Measurements from ENCODE around the gene NPY2R. TPM values are rescaled to one million over a fixed set of nuclear protein-coding genes. Genes with fewer than 3 reads are reported as not detected.

NPY2R gene
- total RNA-seq, 4 donors from 2014 or later, result 0.64 to 9.3 (median 1.00) TPM; not detected in 1

GRCh38 chr4:155237567-155237966, 29.1 kb downstream of the NPY2R start:
- TF ChIP-seq POLR2A (IDR thresholded peaks at IDR 0.05) (no peak), EP300 (IDR thresholded peaks at IDR 0.05; ENCODE audit: low read depth) (no peak), CTCF (IDR thresholded peaks at IDR 0.05) (no peak), POLR2AphosphoS5 (IDR thresholded peaks at IDR 0.05) (no peak)
- Histone ChIP-seq H3K4me3 (no peak overlapping the region), H3K36me3 (no peaks in the 10 kb centered on the region), H3K27ac (no peak overlapping the region), H3K4me1 (no peaks in the 10 kb centered on the region), H3K9me3 (no peaks in the 10 kb centered on the region), H3K27me3 (no peaks in the 10 kb centered on the region)
- whole genome bisulfite sequencing, 2 donors (ENCODE audit: low coverage in 1 of 2), result 71 to 81% methylated on average over 1 of the region's 1 CpG
- in situ Hi-C loops (cut with MboI; ENCODE audit: low pct_ligation_motif_present in 1 of 4, low pct_unique_long_range_greater_than_20kb in 1 of 4, low sequenced_read_pairs in 3 of 4), result no loop called here
- no peak for DNase-seq
- intact Hi-C loops (cut with DNase I; ENCODE audit: low total_unique reads), result no loop called here

GRCh38 chr4:155241225-155241624, 32.8 kb downstream of the NPY2R start:
- in situ Hi-C loops (cut with MboI; ENCODE audit: low pct_ligation_motif_present in 1 of 4, low pct_unique_long_range_greater_than_20kb in 1 of 4, low sequenced_read_pairs in 3 of 4), result no loop called here
- Histone ChIP-seq H3K27ac (no peak overlapping the region), H3K36me3 (no peaks in the 10 kb centered on the region), H3K9me3 (no peaks in the 10 kb centered on the region), H3K4me3 (no peak overlapping the region), H3K27me3 (no peaks in the 10 kb centered on the region), H3K4me1 (no peaks in the 10 kb centered on the region)
- intact Hi-C loops (cut with DNase I; ENCODE audit: low total_unique reads), result loop anchor here (5.0 kb wide), 1 partner anchor 996 kb away; no protein-coding TSS in a partner anchor
- DNase-seq, result no peak
- TF ChIP-seq CTCF (IDR thresholded peaks at IDR 0.05) (no peak), POLR2A (IDR thresholded peaks at IDR 0.05) (no peak), POLR2AphosphoS5 (IDR thresholded peaks at IDR 0.05) (no peak), EP300 (IDR thresholded peaks at IDR 0.05; ENCODE audit: low read depth) (no peak)
- 88 to 94% methylated on average over 2 to 4 of the region's 4 CpGs for WGBS, 2 donors (ENCODE audit: low coverage in 1 of 2)

- TF ChIP-seq POLR2AphosphoS5 (IDR thresholded peaks at IDR 0.05) (no peak), EP300 (IDR thresholded peaks at IDR 0.05; ENCODE audit: low read depth) (no peak), CTCF (IDR thresholded peaks at IDR 0.05) (no peak), POLR2A (IDR thresholded peaks at IDR 0.05) (no peak)
- no peaks in the 10 kb centered on the region for H3K27me3 ChIP-seq
- H3K4me3 ChIP-seq, result no peak overlapping the region
- H3K9me3 ChIP-seq, result no peaks in the 10 kb centered on the region
- H3K36me3 ChIP-seq, result no peaks in the 10 kb centered on the region
- intact Hi-C loops (cut with DNase I; ENCODE audit: low total_unique reads) (loop anchor here (5.0 kb wide), 1 partner anchor 996 kb away; no protein-coding TSS in a partner anchor), in situ Hi-C loops (cut with MboI; ENCODE audit: low pct_ligation_motif_present in 1 of 4, low pct_unique_long_range_greater_than_20kb in 1 of 4, low sequenced_read_pairs in 3 of 4) (no loop called here)
- no peak for DNase-seq
- no peak overlapping the region for H3K27ac ChIP-seq
- H3K4me1 ChIP-seq, result no peaks in the 10 kb centered on the region
Observed at GRCh38 chr4:155241664-155242063, 33.2 kb downstream of the NPY2R start.

GRCh38 chr4:155245105-155245504, 36.7 kb downstream of the NPY2R start:
- H3K36me3 ChIP-seq, result no peaks in the 10 kb centered on the region
- H3K4me1 ChIP-seq, result no peaks in the 10 kb centered on the region
- intact Hi-C loops (cut with DNase I; ENCODE audit: low total_unique reads) (no loop called here), in situ Hi-C loops (cut with MboI; ENCODE audit: low pct_ligation_motif_present in 1 of 4, low pct_unique_long_range_greater_than_20kb in 1 of 4, low sequenced_read_pairs in 3 of 4) (no loop called here)
- no peaks in the 10 kb centered on the region for H3K9me3 ChIP-seq
- no peak for DNase-seq
- no peak overlapping the region for H3K27ac ChIP-seq
- TF ChIP-seq POLR2AphosphoS5 (IDR thresholded peaks at IDR 0.05) (no peak), EP300 (IDR thresholded peaks at IDR 0.05; ENCODE audit: low read depth) (no peak), CTCF (IDR thresholded peaks at IDR 0.05) (no peak), POLR2A (IDR thresholded peaks at IDR 0.05) (no peak)
- H3K27me3 ChIP-seq, result no peaks in the 10 kb centered on the region
- 71 to 83% methylated on average over 4 of the region's 4 CpGs for WGBS, 2 donors (ENCODE audit: low coverage in 1 of 2)
- no peak overlapping the region for H3K4me3 ChIP-seq

All from transverse colon (tissue), 4 donors.